Measurements from ENCODE around the gene BDP1.
"Not testable (repeated sequence)": the region's sequence is repeated elsewhere in the genome, so short reads cannot be mapped to it uniquely, and the experiment has no call there.

BDP1 gene

GRCh38 chr5:71569748-71570509, 114.5 kb downstream of the BDP1 start:
- no peak for DNase-seq (ENCODE audit: low read depth)

GRCh38 chr5:71571811-71572210, 116.4 kb downstream of the BDP1 start:
- not testable (repeated sequence) for DNase-seq (ENCODE audit: low read depth)

GRCh38 chr5:71573591-71573990, 118.1 kb downstream of the BDP1 start:
- DNase-seq (ENCODE audit: low read depth): no peak

- DNase-seq (ENCODE audit: low read depth): not testable (repeated sequence)
These were observed 120.1 kb downstream of the BDP1 start for GRCh38 chr5:71575588-71575987.

- DNase-seq (ENCODE audit: low read depth): no peak
These were observed 120.8 kb downstream of the BDP1 start for GRCh38 chr5:71576241-71576640.

GRCh38 chr5:71577839-71578238, 122.4 kb downstream of the BDP1 start:
- DNase-seq (ENCODE audit: low read depth): not testable (repeated sequence)

- DNase-seq (ENCODE audit: low read depth): no peak
These were observed 127.6 kb downstream of the BDP1 start for GRCh38 chr5:71582945-71583584.

- no peak for DNase-seq (ENCODE audit: low read depth)
These were observed 130.8 kb downstream of the BDP1 start for GRCh38 chr5:71586052-71586940.

- DNase-seq (ENCODE audit: low read depth): peak; percentile 96
These were observed 131.7 kb downstream of the BDP1 start, which contains the start of gene MCCC2 for GRCh38 chr5:71586941-71587765. TSS of gene MCCC2 (plus strand) at chr5:71587340. CDS start at chr5:71587426, 86 bp downstream.

- no peak for DNase-seq (ENCODE audit: low read depth)
These were observed 132.5 kb downstream of the BDP1 start for GRCh38 chr5:71587766-71588532.

- DNase-seq (ENCODE audit: low read depth): no peak
These were observed 133.1 kb downstream of the BDP1 start for GRCh38 chr5:71588533-71588885.

GRCh38 chr5:71589903-71590302, 134.5 kb downstream of the BDP1 start:
- DNase-seq (ENCODE audit: low read depth): no peak

- no peak for DNase-seq (ENCODE audit: low read depth)
These were observed 135.6 kb downstream of the BDP1 start for GRCh38 chr5:71591100-71591499.

GRCh38 chr5:71596169-71596568, 140.7 kb downstream of the BDP1 start:
- DNase-seq (ENCODE audit: low read depth): no peak

- no peak for DNase-seq (ENCODE audit: low read depth)
These were observed 141.6 kb downstream of the BDP1 start for GRCh38 chr5:71597001-71597400.

- DNase-seq (ENCODE audit: low read depth): no peak
These were observed 145.3 kb downstream of the BDP1 start for GRCh38 chr5:71600783-71601182.

GRCh38 chr5:71601222-71602026, 146.0 kb downstream of the BDP1 start:
- peak; percentile 56 for DNase-seq (ENCODE audit: low read depth)

GRCh38 chr5:71609916-71610315, 154.5 kb downstream of the BDP1 start:
- DNase-seq (ENCODE audit: low read depth): not testable (repeated sequence)

GRCh38 chr5:71615809-71616208, 160.4 kb downstream of the BDP1 start:
- DNase-seq (ENCODE audit: low read depth): no peak
